GM21390 (cell line): ENCODE data around the gene TP53RK.

Experiments
- ATAC-seq: cut with Tn5 transposase; IDR thresholded peaks from one replicate; pipeline ENCODE4 v1.9.1; 2021; ENCODE audit not compliant: unreplicated experiment

Gene TP53RK

DNA sequence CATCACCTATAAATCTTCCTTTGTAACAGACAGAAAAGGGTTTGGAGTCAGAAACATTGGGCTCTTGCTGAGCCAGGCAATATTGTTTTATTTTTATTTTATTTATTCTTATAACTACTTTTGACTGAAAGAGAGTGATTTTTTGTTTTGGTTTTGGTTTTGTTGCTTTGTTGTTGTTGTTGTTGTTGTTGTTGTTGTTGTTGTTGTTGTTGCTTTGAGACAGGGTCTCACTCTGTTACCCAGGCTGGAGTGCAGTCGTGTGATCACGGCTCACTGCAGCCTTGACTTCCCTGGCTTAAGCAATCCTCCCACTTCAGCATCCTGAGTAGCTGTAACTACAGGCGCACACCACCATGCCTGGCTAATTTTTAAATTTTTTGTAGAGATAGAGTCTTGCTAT lies 22.9 kb downstream of the TP53RK start:
- ATAC-seq, result no peak

GRCh38 chr20:46665602-46666001 lies 23.6 kb downstream of the TP53RK start:
- no peak for ATAC-seq

DNA sequence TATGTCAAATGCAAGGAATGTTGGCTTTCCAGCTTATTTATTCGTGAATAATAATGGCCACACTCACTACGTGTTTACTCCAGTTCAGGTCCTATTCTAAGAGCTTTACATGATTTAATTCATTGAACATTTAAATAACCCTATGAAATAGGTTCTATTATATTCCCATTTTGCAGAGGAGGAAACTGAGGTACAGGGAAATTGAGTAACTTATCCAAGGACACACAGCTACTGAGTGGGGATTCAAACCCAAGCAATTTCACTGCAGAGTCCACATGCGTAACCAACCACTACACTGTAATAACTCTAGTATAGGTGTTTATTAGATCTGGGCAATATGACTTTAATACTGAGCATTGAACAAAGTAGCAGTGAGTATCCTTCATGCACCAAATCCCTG lies 25.7 kb downstream of the TP53RK start:
- no peak for ATAC-seq

- no peak for ATAC-seq
Observed at GRCh38 chr20:46661659-46662058, 27.6 kb downstream of the TP53RK start.

GRCh38 chr20:46660487-46660886 lies 28.8 kb downstream of the TP53RK start:
- ATAC-seq, result no peak

DNA sequence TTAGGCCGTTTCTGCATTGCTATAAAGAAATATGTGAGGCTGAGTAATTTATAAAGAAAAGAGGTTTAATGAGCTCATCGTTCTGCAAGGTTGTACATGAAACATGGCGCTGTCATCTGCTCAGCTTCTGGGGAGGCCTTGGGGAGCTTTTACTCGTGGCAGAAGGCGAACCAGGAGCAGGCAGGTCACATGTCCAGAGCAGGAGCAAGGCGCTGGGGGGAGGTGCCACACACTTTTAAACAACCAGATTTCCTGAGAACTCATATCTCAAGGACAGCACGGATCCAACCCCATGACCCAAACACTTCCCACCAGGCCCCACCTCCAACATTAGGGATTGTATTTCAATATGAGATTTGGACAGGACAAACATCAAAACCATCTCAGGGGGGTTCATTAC lies 31.6 kb downstream of the TP53RK start:
- ATAC-seq, result no peak

- no peak for ATAC-seq
Observed at GRCh38 chr20:46657137-46657536, 32.1 kb downstream of the TP53RK start.

GRCh38 chr20:46652699-46653098 lies 36.5 kb downstream of the TP53RK start:
- no peak for ATAC-seq

GRCh38 chr20:46651091-46651962 lies 37.9 kb downstream of the TP53RK start, which contains the start of gene SLC13A3:
Gene SLC13A3, minus strand, starts transcription at chr20:46651459. Its CDS starts 38 bp downstream, at chr20:46651421.
- no peak for ATAC-seq

GRCh38 chr20:46650575-46651090 lies 38.6 kb downstream of the TP53RK start:
- ATAC-seq, result no peak

DNA sequence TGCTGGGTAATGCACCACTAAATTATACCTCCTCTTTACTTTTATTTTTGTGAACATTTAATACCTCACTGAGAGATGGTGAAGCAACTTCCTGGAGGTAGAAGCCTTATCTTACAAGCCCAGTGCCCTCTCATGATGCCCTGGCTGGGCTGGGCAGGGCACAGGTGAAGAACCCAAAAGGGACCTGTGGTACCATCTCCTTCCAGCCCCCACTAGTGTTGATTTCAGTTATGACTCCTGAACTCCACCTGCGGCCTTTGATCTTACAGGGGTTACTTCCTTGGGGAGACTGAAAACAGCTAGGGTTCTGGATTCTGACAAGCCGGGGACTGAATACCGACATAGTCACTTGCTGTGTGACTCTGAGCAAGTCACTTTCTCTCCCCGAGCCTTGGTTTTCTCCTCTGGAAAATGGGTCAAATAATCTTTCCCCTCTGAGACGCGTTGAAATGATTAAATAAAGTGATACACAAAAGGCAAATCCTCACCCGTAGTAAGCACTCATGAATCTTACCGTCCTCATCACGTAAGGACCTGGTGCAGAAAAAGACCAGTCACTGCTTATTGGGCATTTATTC lies 39.2 kb downstream of the TP53RK start:
- ATAC-seq, result no peak

DNA sequence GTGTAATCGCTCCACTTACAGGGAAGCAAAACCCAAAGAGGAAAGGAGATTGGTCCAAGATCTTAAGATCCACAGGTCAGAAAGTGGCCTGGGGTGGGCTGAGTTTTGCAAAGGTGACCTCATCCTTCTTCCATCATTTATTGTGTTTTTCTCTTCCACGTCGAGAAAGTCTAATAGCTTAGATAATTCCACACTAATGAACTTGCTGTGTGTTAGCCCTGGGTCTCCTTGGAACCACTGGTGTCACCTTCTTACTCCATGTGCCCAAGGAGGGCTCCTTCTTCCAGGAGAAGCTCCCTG lies 39.6 kb downstream of the TP53RK start:
- ATAC-seq, result no peak

- no peak for ATAC-seq
Observed at GRCh38 chr20:46648903-46649649, 40.2 kb downstream of the TP53RK start.

- no peak for ATAC-seq
Observed at GRCh38 chr20:46647469-46647868, 41.8 kb downstream of the TP53RK start.

DNA sequence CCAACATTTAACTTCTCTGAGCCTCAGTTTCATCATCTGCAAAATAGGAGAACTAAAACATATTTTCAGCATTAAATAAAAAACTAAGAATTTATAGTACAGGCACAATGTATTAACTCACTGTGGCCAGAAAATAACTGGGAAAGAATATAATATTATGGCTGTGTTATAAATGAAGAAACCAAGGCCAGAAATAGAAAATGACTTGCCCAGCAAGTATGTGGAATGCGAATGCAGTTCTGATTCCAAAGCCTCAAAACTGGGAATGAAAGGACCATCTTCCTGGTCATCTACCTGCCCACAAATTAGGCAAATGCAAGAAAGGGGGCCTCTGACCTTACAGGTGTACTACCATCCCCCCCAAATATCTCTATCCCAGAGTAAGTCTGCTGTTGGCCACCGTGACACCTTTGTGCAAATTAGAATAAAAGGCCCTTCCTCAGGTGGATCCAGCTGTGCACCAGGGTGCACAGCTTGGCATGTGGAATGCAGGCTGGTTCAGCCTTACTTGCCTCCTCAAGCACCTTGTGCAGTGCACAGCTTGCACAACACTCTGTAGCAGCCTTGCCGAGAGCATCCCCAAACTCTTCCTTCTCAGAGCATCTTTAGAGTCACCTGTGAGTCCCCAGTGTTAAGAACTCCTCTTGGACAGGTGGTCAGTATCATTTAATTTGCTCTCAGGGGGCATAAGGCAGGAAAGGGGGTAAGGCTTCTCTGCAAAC lies 42.4 kb downstream of the TP53RK start:
- ATAC-seq, result no peak

DNA sequence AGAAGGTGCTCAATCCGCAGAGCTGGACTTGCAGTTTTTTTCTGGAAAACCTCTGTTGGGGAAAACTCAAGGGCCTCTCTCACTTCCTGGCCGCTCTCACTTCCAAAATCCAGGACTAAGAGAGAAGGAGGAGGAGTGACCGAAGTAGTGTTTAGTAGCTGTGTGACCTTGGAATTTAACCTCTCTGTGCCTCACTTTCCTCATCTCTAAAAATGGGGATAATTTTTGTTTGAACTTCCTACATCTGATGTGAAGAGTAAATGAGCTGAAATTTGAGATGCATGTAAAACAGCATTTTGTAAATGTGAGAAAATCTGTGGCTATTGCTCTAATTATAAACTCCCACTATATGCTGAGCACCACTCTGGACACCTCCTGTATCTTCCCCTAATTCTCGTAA lies 43.1 kb downstream of the TP53RK start:
- ATAC-seq, result no peak

DNA sequence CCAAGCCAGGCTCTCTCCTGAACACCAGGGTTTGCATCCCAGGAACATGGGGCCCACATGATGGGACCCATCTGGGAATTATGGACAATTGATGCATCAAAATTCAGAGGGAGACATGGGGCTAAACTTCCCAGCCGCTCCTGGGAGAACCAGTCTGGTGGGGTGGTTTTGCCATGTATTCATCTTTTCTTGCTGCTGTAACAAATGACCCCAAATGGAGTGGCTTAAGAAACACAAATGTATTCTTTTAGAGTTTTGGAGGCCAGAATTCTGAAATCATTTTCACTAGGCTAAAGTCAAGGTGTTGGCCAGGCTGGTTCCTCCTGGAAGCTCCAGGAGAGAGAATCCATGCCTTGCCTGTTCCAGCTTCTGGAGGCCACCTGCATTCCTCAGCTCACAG lies 44.5 kb downstream of the TP53RK start:
- ATAC-seq, result no peak

GRCh38 chr20:46644160-46644559 lies 45.1 kb downstream of the TP53RK start:
- ATAC-seq, result no peak

DNA sequence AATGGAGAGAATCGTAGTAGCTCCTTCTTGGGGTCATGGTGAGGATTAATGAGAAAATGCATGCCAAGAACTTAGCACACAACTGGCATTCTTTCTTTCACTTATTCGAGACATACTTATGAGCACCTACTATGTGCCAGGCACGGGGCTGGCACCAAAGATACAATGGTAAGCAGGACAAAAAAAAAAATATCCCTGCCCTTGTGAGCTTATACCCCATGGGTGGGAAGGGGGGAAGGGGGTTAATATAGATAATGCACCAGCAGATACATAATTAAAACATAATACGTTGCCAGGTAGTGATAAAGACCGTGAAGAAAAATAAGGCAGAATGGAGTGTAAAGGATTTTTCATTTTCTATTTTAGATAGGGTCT lies 46.3 kb downstream of the TP53RK start:
- ATAC-seq, result no peak

- no peak for ATAC-seq
Observed at GRCh38 chr20:46642265-46642968, 46.8 kb downstream of the TP53RK start.

- ATAC-seq, result no peak
Observed at GRCh38 chr20:46641424-46641823, 47.8 kb downstream of the TP53RK start.
